ENCODE data around the gene ZNF790. TPM values are rescaled to one million over a fixed set of nuclear protein-coding genes. Genes with fewer than 3 reads are reported as not detected.

The ZNF790 gene
- total RNA-seq, 2 donors from 2014 or later: 4.4 to 6.0 TPM

DNA sequence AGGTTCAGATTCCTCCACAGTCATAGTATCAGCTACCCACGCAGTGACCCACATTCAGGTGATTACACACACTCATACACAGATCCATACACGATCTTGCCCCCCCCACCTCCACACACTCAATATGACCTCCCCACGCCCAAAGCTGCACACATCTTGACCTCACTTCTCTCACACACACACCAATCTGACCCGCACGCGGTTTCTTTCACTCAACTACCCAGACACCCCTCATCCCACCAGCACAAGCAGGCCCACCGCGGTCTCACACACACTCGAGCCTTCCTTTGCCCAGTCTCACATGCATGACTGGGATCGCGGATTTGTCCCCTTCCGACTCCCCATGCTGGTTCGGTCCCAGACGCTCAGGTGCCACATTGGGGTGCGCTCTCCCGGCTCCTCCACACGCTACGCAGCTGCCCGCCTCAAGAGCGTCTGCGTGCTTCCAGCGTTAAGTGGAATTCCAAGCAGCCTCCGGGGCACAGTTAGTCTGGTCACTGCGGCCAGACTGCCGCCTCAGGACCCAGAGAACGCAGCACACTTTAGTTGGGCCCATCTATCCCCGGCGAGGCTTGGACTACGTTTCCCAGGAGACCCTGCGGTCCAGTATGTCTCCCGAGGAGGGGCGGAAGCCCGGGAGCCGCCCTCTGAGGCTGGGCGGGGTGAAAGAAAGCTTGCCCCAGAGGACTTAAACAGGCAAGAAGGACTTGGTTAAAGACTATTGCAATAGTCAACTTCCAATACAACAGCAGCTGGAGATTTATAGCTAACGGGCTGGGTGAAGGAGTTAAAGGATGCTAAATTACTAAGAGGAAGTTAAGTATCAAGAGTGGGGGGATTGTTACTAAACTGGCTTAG, 11.7 kb upstream of the ZNF790 start:
- Histone ChIP-seq H3K27me3 (no peaks in the 10 kb centered on the region), H3K4me1 (peaks cover 0 to 16% of the 10 kb centered on the region in 2 donors), H3K36me3 (no peaks in the 10 kb centered on the region), H3K4me3 (peak overlapping the region; percentile 66 to 91), H3K9me3 (peaks cover 0 to 6% of the 10 kb centered on the region in 2 donors), H3K27ac (peak overlapping the region; percentile 87 to 89)
- TF ChIP-seq, protein P1, sequence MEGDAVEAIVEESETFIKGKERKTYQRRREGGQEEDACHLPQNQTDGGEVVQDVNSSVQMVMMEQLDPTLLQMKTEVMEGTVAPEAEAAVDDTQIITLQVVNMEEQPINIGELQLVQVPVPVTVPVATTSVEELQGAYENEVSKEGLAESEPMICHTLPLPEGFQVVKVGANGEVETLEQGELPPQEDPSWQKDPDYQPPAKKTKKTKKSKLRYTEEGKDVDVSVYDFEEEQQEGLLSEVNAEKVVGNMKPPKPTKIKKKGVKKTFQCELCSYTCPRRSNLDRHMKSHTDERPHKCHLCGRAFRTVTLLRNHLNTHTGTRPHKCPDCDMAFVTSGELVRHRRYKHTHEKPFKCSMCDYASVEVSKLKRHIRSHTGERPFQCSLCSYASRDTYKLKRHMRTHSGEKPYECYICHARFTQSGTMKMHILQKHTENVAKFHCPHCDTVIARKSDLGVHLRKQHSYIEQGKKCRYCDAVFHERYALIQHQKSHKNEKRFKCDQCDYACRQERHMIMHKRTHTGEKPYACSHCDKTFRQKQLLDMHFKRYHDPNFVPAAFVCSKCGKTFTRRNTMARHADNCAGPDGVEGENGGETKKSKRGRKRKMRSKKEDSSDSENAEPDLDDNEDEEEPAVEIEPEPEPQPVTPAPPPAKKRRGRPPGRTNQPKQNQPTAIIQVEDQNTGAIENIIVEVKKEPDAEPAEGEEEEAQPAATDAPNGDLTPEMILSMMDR (IDR thresholded peaks at IDR 0.05): no peak
- DNase-seq (ENCODE audit: low spot score): peak; percentile 91

DNA sequence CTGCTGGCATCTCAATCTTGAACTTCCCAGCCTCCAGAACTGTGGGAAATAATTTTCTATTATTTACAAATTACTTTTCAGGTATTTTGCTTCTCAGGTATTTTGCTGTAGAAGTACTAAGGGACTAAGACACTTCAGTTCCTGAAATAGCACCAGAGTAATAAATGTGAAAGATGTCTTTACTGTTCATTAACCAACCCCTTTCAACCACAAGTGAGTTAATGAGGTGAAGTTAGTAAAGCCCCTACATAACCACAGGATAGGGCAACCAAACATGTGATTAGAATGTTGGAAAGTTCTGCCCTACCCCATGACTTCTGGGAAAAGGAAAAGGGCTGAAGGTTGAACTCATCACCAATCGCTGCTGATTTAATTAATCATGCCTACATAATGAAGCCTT, 9.8 kb upstream of the ZNF790 start:
- Histone ChIP-seq H3K27ac (peak overlapping the region in 1 of 2 donors; percentile 89), H3K4me1 (peaks cover 0 to 16% of the 10 kb centered on the region in 2 donors), H3K36me3 (no peaks in the 10 kb centered on the region), H3K27me3 (no peaks in the 10 kb centered on the region), H3K9me3 (no peaks in the 10 kb centered on the region), H3K4me3 (no peak overlapping the region)
- DNase-seq (ENCODE audit: low spot score): no peak
- TF ChIP-seq, protein P1 (IDR thresholded peaks at IDR 0.05): no peak

DNA sequence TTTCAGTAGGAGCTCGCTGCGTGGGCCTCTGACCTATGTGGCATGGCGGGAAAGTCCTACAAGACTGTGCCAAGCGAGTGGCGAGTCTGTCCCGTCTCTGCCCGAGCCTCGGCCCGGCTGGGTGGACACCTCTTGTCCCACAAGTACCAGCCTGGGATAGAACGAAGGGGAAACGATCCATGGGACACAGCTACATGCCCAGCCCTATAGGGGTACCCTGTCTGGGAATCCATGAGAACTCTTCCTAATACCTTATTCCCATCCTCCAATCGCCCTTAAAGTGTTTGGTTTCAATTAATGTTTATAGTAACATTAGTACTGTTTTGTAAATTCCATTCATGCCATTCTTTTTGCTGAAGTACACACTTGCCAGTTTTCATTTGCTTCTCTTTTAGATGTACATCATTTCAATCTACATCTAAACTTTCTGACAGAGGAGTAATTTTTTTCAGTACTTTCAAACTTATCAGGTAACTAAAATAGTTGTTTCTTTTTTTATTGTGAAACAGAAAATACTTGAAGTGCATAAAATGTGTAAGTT, 667 bp upstream of the ZNF790 start:
- peaks cover under 1 to 18% of the 10 kb centered on the region in 2 donors for H3K9me3 ChIP-seq
- peaks cover 2% of the 10 kb centered on the region for H3K36me3 ChIP-seq
- DNase-seq (ENCODE audit: low spot score): no peak
- H3K27me3 ChIP-seq: no peaks in the 10 kb centered on the region
- peak overlapping the region; percentile 87 to 88 for H3K27ac ChIP-seq
- peaks cover 0 to 19% of the 10 kb centered on the region in 2 donors for H3K4me1 ChIP-seq
- TF ChIP-seq, protein P1 (IDR thresholded peaks at IDR 0.05): no peak
- H3K4me3 ChIP-seq: peak overlapping the region; percentile 67 to 77

DNA sequence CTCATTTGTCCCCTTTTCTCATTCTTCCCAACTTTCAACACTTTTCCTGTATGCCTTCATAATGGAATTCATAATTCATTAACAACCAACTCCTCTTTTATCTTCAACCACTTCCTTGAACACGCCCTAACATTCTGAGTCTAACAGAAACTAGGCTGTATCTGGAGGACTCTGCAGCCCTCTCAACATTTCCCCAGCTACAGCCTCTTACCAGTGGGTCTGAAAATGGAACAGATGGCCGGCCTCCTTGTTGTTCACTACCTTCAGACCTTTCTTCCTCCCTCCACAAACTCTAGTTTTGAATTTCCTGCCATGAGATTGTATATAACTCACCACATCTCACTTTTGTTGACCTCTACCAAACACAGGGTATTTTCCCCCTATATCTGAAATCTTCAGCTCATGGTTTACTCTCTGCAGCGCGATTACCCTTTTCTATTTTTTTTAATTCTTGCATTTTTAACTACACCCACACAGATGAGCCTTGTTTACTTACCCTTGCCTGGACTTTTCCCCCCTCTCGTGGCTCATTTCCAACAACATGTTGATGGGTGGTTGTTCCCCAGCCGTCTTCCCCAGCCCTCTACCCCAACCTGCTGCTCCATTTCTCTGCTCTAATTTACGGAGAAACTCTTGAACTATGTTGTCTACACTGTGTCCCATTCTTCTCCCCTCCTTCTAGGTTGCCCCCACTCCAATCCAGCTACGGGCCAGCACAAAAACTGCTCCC, 846 bp downstream of the ZNF790 start:
- DNase-seq (ENCODE audit: low spot score): no peak
- Histone ChIP-seq H3K27me3 (no peaks in the 10 kb centered on the region), H3K4me3 (peak overlapping the region; percentile 67 to 77), H3K9me3 (peaks cover 14 to 33% of the 10 kb centered on the region in 2 donors), H3K27ac (peak overlapping the region; percentile 87 to 88), H3K36me3 (peaks cover 17% of the 10 kb centered on the region), H3K4me1 (peaks cover 0 to 19% of the 10 kb centered on the region in 2 donors)
- TF ChIP-seq, protein P1 (IDR thresholded peaks at IDR 0.05): no peak

DNA sequence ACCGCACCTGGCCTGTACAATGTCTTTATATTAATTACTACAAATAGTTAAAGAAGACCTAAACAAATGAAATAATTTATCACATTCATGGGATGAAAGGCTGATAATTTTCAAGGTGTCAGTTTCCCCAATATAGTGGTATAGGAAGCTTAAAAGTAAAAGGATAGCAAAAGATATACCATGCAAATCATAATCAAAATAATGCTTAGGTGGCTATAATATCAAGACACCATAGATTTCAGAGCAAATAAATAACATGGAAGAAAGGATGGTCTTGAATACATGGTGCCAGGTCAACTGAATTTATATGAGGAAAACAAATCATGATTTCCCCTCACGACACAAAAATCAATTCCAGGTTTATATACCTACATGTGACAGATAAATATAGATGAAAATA, 4.8 kb downstream of the ZNF790 start:
- Histone ChIP-seq H3K27me3 (no peaks in the 10 kb centered on the region), H3K9me3 (peaks cover 35 to 72% of the 10 kb centered on the region in 2 donors), H3K27ac (no peak overlapping the region), H3K4me1 (peaks cover 0 to 12% of the 10 kb centered on the region in 2 donors), H3K36me3 (peaks cover 46% of the 10 kb centered on the region), H3K4me3 (no peak overlapping the region)
- DNase-seq (ENCODE audit: low spot score): no peak
- TF ChIP-seq, protein P1 (IDR thresholded peaks at IDR 0.05): no peak
